NCI-H1105 treated with DMSO at 0.1 percent for 48 hours (cell line): Measurements from ENCODE around the gene TBL2.
"Not testable (repeated sequence)": the region's sequence is repeated elsewhere in the genome, so short reads cannot be mapped to it uniquely, and the experiment has no call there.

Experiments used
- DNase-seq: peaks from one replicate; lab custom pipeline; 2025; lab: John Stamatoyannopoulos, UW

TBL2 gene

GRCh38 chr7:73530800-73531199 lies 47.6 kb downstream of the TBL2 start:
- DNase-seq, result no peak

GRCh38 chr7:73526896-73527821 lies 51.2 kb downstream of the TBL2 start:
- DNase-seq, result no peak

- not testable (repeated sequence) for DNase-seq
Observed at GRCh38 chr7:73526158-73526494, 52.3 kb downstream of the TBL2 start.

- DNase-seq, result peak; percentile 95
Observed at GRCh38 chr7:73522105-73522872, 56.1 kb downstream of the TBL2 start, which contains the start of gene BAZ1B. Gene BAZ1B, minus strand, starts transcription at chr7:73522293. Its CDS starts 360 bp downstream, at chr7:73521933.

GRCh38 chr7:73521636-73522104 lies 56.7 kb downstream of the TBL2 start:
- DNase-seq, result peak; percentile 60

- no peak for DNase-seq
Observed at GRCh38 chr7:73520673-73521635, 57.4 kb downstream of the TBL2 start.

GRCh38 chr7:73519867-73520672 lies 58.3 kb downstream of the TBL2 start:
- DNase-seq, result no peak

- DNase-seq, result no peak
Observed at GRCh38 chr7:73518470-73518869, 59.9 kb downstream of the TBL2 start.
